Fibroblast of pulmonary artery (primary cell): ENCODE data around the gene MCM8.
"Not testable (repeated sequence)": the region's sequence is repeated elsewhere in the genome, so short reads cannot be mapped to it uniquely, and the experiment has no call there.

Experiments
- DNase-seq: peaks from one replicate; pipeline ENCODE4 v3.0.0-alpha.2; 2010; ENCODE audit warnings: low read depth
- H3K4me3 ChIP-seq: replicated peaks from 2 replicates; pipeline ENCODE4 v1.5.1; 2011; ENCODE audit warnings: low read depth, mild to moderate bottlenecking, control low read depth, low read length, moderate library complexity
- CTCF ChIP-seq: IDR thresholded peaks from 2 replicates; pipeline ENCODE4 v1.5.1; 2011; ENCODE audit warnings: mild to moderate bottlenecking, control low read depth, low read length, inconsistent platforms; ENCODE audit errors: missing control alignments

The MCM8 gene

GRCh38 chr20:6026051-6026450, 75.6 kb downstream of the MCM8 start:
- TF ChIP-seq CTCF: no peak
- DNase-seq: peak; percentile 28
- H3K4me3 ChIP-seq: no peak overlapping the region

- no peak for TF ChIP-seq CTCF
- H3K4me3 ChIP-seq: no peak overlapping the region
- DNase-seq: no peak
Measured at GRCh38 chr20:6028818-6029217, 78.4 kb downstream of the MCM8 start.

- DNase-seq: peak; percentile 53
- no peak overlapping the region for H3K4me3 ChIP-seq
- TF ChIP-seq CTCF: no peak
Measured at GRCh38 chr20:6029538-6029937, 79.1 kb downstream of the MCM8 start.

- no peak for DNase-seq
- H3K4me3 ChIP-seq: no peak overlapping the region
- no peak for TF ChIP-seq CTCF
Measured at GRCh38 chr20:6030453-6031080, 80.1 kb downstream of the MCM8 start.

GRCh38 chr20:6032907-6033306, 82.5 kb downstream of the MCM8 start:
- not testable (repeated sequence) for H3K4me3 ChIP-seq, DNase-seq

- DNase-seq: peak; percentile 35
- no peak for TF ChIP-seq CTCF
- no peak overlapping the region for H3K4me3 ChIP-seq
Measured at GRCh38 chr20:6034134-6034969, 83.9 kb downstream of the MCM8 start.

GRCh38 chr20:6036213-6036612, 85.8 kb downstream of the MCM8 start:
- DNase-seq: no peak
- no peak overlapping the region for H3K4me3 ChIP-seq
- TF ChIP-seq CTCF: no peak
